Gastroesophageal sphincter (tissue), 3 donors: ENCODE measurements around the gene CCT3.

Source experiments
- CTCF ChIP-seq, 4 experiments: fragments of 200-600 bp in 2 of 4; fragments of 450-650 bp in 2 of 4; sonication (generic) in 1 of 4; IDR thresholded peaks; one replicate each; pipeline ENCODE4 v1.5.1; 2017 to 2019; ENCODE audit warnings: antibody characterized with exemption in 4 of 4, mild to moderate bottlenecking in 2 of 4, moderate library complexity in 2 of 4
- POLR2A ChIP-seq, 2 donors: fragments of 450-650 bp; IDR thresholded peaks; one replicate each; pipeline ENCODE4 v1.6.1; 2017; ENCODE audit warnings: antibody characterized with exemption in 2 of 2, mild to moderate bottlenecking in 2 of 2, moderate library complexity in 1 of 2

DNA sequence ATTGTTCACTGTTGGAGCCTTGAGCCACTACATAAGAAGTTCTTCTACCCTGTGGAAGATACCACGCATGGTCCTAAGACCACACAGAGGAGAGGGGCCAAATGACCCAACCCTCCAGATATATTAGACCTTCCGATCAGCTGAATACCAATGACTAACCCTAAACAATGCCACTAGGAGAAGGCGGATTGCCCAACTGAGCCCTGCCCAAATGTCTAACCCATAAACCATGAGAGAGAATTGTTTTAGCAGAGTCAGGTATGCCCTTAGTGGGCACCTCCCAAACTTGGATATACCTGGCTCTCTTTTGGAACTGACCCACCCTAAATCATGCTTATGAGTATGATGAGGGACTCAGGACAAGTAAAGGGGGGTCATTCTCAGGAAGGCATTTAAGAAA is 67.8 kb downstream of the CCT3 start:
- TF ChIP-seq CTCF (IDR thresholded peaks at IDR 0.05) (no peak), POLR2A (IDR thresholded peaks at IDR 0.05) (no peak)
